ENCODE results near the gene ANKRD44.

The ANKRD44 gene

GRCh38 chr2:197179744-197180498, 130.7 kb downstream of the ANKRD44 start:
- DNase-seq (ENCODE audit: low spot score), result no peak

- DNase-seq (ENCODE audit: low spot score), result no peak
Observed at GRCh38 chr2:197176522-197176921, 134.1 kb downstream of the ANKRD44 start.

GRCh38 chr2:197174539-197175094, 136.0 kb downstream of the ANKRD44 start:
- DNase-seq (ENCODE audit: low spot score), result no peak

- DNase-seq (ENCODE audit: low spot score), result no peak
Observed at GRCh38 chr2:197171582-197171981, 139.0 kb downstream of the ANKRD44 start.

GRCh38 chr2:197170208-197170607, 140.4 kb downstream of the ANKRD44 start:
- no peak for DNase-seq (ENCODE audit: low spot score)

- peak; percentile 62 for DNase-seq (ENCODE audit: low spot score)
Observed at GRCh38 chr2:197168705-197169104, 141.9 kb downstream of the ANKRD44 start.

- DNase-seq (ENCODE audit: low spot score), result no peak
Observed at GRCh38 chr2:197167608-197168314, 142.8 kb downstream of the ANKRD44 start.

GRCh38 chr2:197165020-197165419, 145.6 kb downstream of the ANKRD44 start:
- no peak for DNase-seq (ENCODE audit: low spot score)

GRCh38 chr2:197164141-197164754, 146.3 kb downstream of the ANKRD44 start:
- no peak for DNase-seq (ENCODE audit: low spot score)

GRCh38 chr2:197163712-197164140, 146.9 kb downstream of the ANKRD44 start:
- no peak for DNase-seq (ENCODE audit: low spot score)

GRCh38 chr2:197161774-197162173, 148.8 kb downstream of the ANKRD44 start:
- no peak for DNase-seq (ENCODE audit: low spot score)

GRCh38 chr2:197159661-197160211, 150.8 kb downstream of the ANKRD44 start:
- DNase-seq (ENCODE audit: low spot score), result peak; percentile 76

- no peak for DNase-seq (ENCODE audit: low spot score)
Observed at GRCh38 chr2:197158591-197159550, 151.7 kb downstream of the ANKRD44 start.

- no peak for DNase-seq (ENCODE audit: low spot score)
Observed at GRCh38 chr2:197157879-197158537, 152.6 kb downstream of the ANKRD44 start.

GRCh38 chr2:197156771-197157170, 153.8 kb downstream of the ANKRD44 start:
- DNase-seq (ENCODE audit: low spot score), result no peak

GRCh38 chr2:197152451-197153228, 157.9 kb downstream of the ANKRD44 start:
- DNase-seq (ENCODE audit: low spot score), result peak; percentile 40

- no peak for DNase-seq (ENCODE audit: low spot score)
Observed at GRCh38 chr2:197149546-197149945, 161.0 kb downstream of the ANKRD44 start.

- no peak for DNase-seq (ENCODE audit: low spot score)
Observed at GRCh38 chr2:197148401-197148800, 162.2 kb downstream of the ANKRD44 start.

- DNase-seq (ENCODE audit: low spot score), result no peak
Observed at GRCh38 chr2:197147942-197148341, 162.6 kb downstream of the ANKRD44 start.

- DNase-seq (ENCODE audit: low spot score), result no peak
Observed at GRCh38 chr2:197146995-197147394, 163.6 kb downstream of the ANKRD44 start.
